Psoas muscle (tissue), 8 donors: ENCODE data around the gene KDR. TPM values are rescaled to one million over a fixed set of nuclear protein-coding genes. Genes with fewer than 3 reads are reported as not detected.
A peak's percentile ranks its signal among the peaks of the same experiment; 100 is the strongest.

Source experiments
- ATAC-seq, 4 donors: fragments of 200-7000 bp; cut with Tn5 transposase; one replicate each; pipeline ENCODE4 v1.9.1; 2020; ENCODE audit warnings: moderate library complexity in 3 of 4, mild to moderate bottlenecking in 2 of 4
- DNase-seq, 2 donors: peaks; one replicate each; pipeline ENCODE4 v3.0.0-alpha.2; 2020
- H3K27ac ChIP-seq: fragments of 200-600 bp; one replicate; pipeline ENCODE4 v1.8.0; 2022
- H3K27me3 ChIP-seq, 3 donors: fragments of 200-600 bp in 1 of 3; one replicate each; pipeline versions ENCODE4 v1.6.1 to v1.8.0; 2013 to 2022; ENCODE audit warnings: low read length in 2 of 3, mild to moderate bottlenecking in 2 of 3, moderate library complexity in 1 of 3; ENCODE audit not compliant: insufficient read depth in 3 of 3
- H3K36me3 ChIP-seq, 2 donors: fragments of 200-600 bp in 1 of 2; one replicate each; pipeline versions ENCODE4 v1.6.1 to v1.8.0; 2013 to 2022; ENCODE audit warnings: low read depth in 1 of 2, mild to moderate bottlenecking in 1 of 2, moderate library complexity in 1 of 2; ENCODE audit not compliant: insufficient read depth in 1 of 2
- H3K4me1 ChIP-seq: fragments of 200-600 bp; one replicate; pipeline ENCODE4 v1.8.0; 2022
- H3K4me3 ChIP-seq: fragments of 200-600 bp; one replicate; pipeline ENCODE4 v1.8.0; 2022; ENCODE audit warnings: mild to moderate bottlenecking
- H3K9me3 ChIP-seq: fragments of 200-600 bp; one replicate; pipeline ENCODE4 v1.8.0; 2022
- CTCF ChIP-seq: fragments of 200-600 bp; IDR thresholded peaks from one replicate; pipeline ENCODE4 v1.8.0; 2022; ENCODE audit warnings: antibody characterized with exemption
- WGBS, 3 donors: extraction: QIAGEN DNeasy Blood & Tissue Kit; methylation state at CpG; one replicate each; pipeline versions ENCODE4 v1.1.6 to v1.1.7; 2013; 5-methylcytosine and 5-hydroxymethylcytosine counted together
- intact Hi-C, 2 donors: fragments of 100-400 bp; cut with DNase I; formaldehyde crosslinking; loops; one replicate each; pipeline versions ENCODE4 v1.11.0 to v1.14.2; 2022
- polyA plus RNA-seq, 3 donors: library from polyadenylated mRNA; stranded (reverse); fragments of 200-250 nt; gene quantifications; one replicate each; pipeline ENCODE4 v1.2.3, GENCODE V29; 2013
- total RNA-seq, 4 donors: library from RNA; stranded (reverse); fragmentation: NEBNext Ultra II Directional in 2 of 4; extraction: Animal tissue kit (Norgen Biotek cat#: 25700) in 2 of 4; gene quantifications; one replicate each; pipeline versions ENCODE4 v1.2.1 to v1.2.4, GENCODE V29; 2021 to 2023
- donor health status: healthy with polysubstance abuse.
- donor health status: DM: no; HTN: no; CAD: no; lungs with moderate emphysema.
- donor health status: Bipolar disorder and iron deficiency.
- donor health status: healthy.
- donor health status: DM: yes; HTN: yes; CAD: no.
- donor health status: DM: no; HTN: no; CAD: no.
- donor health status: DM: no; HTN: no; CAD: no.
- donor health status: DM: yes; HTN: yes; CAD: no.

The KDR gene
- total and polyA plus RNA-seq, 7 donors = 3.6 to 19.4 (median 6.1) TPM

GRCh38 chr4:55157559-55158277 lies 32.3 kb upstream of the KDR start:
- Histone ChIP-seq H3K4me3 (peak overlapping the region; percentile 32), H3K27ac (no peak overlapping the region), H3K4me1 (no peaks in the 10 kb centered on the region), H3K9me3 (no peaks in the 10 kb centered on the region), H3K36me3 (no peaks in the 10 kb centered on the region), H3K27me3 (no peaks in the 10 kb centered on the region)
- DNase-seq (no peak), ATAC-seq (no peak)
- intact Hi-C loops = no loop called here
- TF ChIP-seq CTCF = no peak
- WGBS, 3 donors = 28 to 29% (median 28%) methylated on average over 43 to 45 of the region's 45 CpGs

DNA sequence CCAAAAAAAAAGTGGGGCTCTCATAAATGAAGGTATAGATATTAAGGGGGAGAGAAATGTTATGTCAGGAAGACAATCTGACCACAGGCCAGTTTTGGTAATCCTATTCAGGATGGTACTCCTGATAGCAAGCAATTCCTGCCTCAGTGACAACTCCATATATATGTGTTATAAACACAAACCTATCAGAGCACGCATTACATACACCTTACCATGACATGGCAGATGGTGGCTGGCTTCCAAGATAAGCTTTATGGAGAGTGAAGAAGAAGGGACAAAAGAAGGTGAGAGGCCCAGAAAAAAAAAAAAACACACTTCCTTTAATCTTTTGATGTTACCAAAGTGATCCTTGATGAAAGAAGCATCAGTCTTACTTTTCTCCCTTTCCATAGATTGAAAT lies 29.5 kb upstream of the KDR start:
- TF ChIP-seq CTCF = no peak
- DNase-seq (no peak), ATAC-seq (no peak)
- 87 to 100% (median 97%) methylated on average over 1 of the region's 1 CpG for WGBS, 3 donors
- Histone ChIP-seq H3K27ac (no peak overlapping the region), H3K36me3 (no peaks in the 10 kb centered on the region), H3K4me3 (no peak overlapping the region), H3K27me3 (no peaks in the 10 kb centered on the region), H3K4me1 (no peaks in the 10 kb centered on the region), H3K9me3 (no peaks in the 10 kb centered on the region)
- intact Hi-C loops = no loop called here

DNA sequence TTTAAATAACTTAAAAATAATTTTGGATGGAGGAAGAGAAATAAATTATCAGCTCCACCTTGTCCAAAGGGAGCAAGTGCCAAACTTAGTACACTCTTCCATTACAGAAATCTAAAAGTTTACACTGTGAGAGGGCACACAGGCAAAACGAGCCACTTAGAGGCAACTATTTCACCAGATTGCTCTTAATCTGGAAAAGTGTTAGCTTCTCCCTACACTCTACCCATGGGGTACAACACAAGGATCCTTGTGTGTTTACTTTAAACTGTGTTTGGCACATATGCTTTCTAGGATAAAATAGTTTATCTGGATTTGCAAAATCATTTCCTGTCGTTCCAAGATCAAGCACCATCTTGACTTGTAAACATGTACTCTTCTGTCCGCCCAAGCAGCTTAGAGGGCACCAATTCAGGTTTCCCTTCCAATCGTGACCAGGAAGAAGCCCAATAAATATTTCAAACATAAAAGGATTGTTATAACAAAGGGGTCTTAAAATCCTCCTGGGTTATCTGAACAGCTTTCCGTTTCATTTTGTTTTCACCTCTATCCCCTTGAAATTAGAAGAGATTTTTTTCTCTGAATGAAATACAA lies 29.0 kb upstream of the KDR start:
- DNase-seq = no peak
- no peak for ATAC-seq
- 61 to 62% (median 62%) methylated on average over 5 of the region's 5 CpGs for WGBS, 3 donors
- Histone ChIP-seq H3K4me1 (no peaks in the 10 kb centered on the region), H3K9me3 (no peaks in the 10 kb centered on the region), H3K36me3 (no peaks in the 10 kb centered on the region), H3K4me3 (no peak overlapping the region), H3K27me3 (no peaks in the 10 kb centered on the region), H3K27ac (no peak overlapping the region)
- intact Hi-C loops = no loop called here
- TF ChIP-seq CTCF = no peak

DNA sequence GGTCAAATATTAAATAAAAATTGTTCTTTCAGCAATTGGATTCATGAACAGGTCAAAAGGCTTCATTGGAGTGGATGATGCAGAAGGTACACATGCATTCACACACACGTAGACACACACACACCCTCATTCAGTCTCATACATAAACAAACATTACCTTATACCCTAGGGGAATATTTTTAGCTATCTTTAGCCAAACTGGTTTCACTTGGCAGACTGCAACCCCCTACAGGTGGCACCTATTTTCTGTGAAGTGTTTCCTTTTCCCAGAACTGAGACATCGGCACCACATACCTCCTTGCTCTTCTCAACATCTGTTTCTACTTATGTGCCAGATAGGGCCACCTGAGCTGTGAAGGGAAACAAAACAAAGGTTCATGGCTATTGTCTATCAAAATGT lies 18.5 kb upstream of the KDR start:
- no peaks in the 10 kb centered on the region for H3K4me1 ChIP-seq
- no peak overlapping the region for H3K4me3 ChIP-seq
- intact Hi-C loops = no loop called here
- WGBS, 3 donors = 63 to 73% (median 66%) methylated on average over 2 of the region's 2 CpGs
- no peak overlapping the region for H3K27ac ChIP-seq
- H3K36me3 ChIP-seq = no peaks in the 10 kb centered on the region
- no peaks in the 10 kb centered on the region for H3K27me3 ChIP-seq
- no peak for TF ChIP-seq CTCF
- ATAC-seq (no peak), DNase-seq (no peak)
- H3K9me3 ChIP-seq = no peaks in the 10 kb centered on the region
